Keratinocyte (primary cell): Measurements from ENCODE around the gene PRKCE. TPM values are rescaled to one million over a fixed set of nuclear protein-coding genes. Genes with fewer than 3 reads are reported as not detected.
"Not testable (repeated sequence)": the region's sequence is repeated elsewhere in the genome, so short reads cannot be mapped to it uniquely, and the experiment has no call there.

Experiments
- DNase-seq: peaks from one replicate; pipeline ENCODE4 v3.0.0-alpha.2; 2011; ENCODE audit warnings: low read depth, missing footprints, low spot score
- FAIRE-seq: peaks from 2 replicates; lab custom pipeline; 2011; peaks lifted over from hg19 to GRCh38; lab: Jason Lieb, UNC
- H2AFZ ChIP-seq: 2 replicates; pipeline ENCODE4 v1.6.0; 2012; ENCODE audit warnings: low read length, control low read depth, inconsistent platforms; ENCODE audit not compliant: control insufficient read depth
- H3K27ac ChIP-seq: 2 replicates; pipeline ENCODE4 v1.5.1; 2011; ENCODE audit warnings: low read length; ENCODE audit not compliant: control insufficient read depth, insufficient read depth
- H3K27me3 ChIP-seq: 3 replicates; pipeline ENCODE4 v1.6.0; 2011; ENCODE audit warnings: low read length; ENCODE audit not compliant: control insufficient read depth, insufficient read depth; ENCODE audit errors: extremely low read depth
- H3K36me3 ChIP-seq, 2 experiments: 2 replicates in 1 of 2; 3 replicates in 1 of 2; pipeline ENCODE4 v1.5.1; 2011; ENCODE audit warnings: low read length in 2 of 2, mild to moderate bottlenecking in 1 of 2; ENCODE audit not compliant: control insufficient read depth in 2 of 2, insufficient read depth in 2 of 2; ENCODE audit errors: extremely low read depth in 1 of 2
- H3K4me1 ChIP-seq: 3 replicates; pipeline ENCODE4 v1.5.1; 2011; ENCODE audit warnings: low read length; ENCODE audit not compliant: control insufficient read depth, insufficient read depth; ENCODE audit errors: extremely low read depth
- H3K4me2 ChIP-seq: 3 replicates; pipeline ENCODE4 v1.6.0; 2011; ENCODE audit warnings: low read depth, low read length; ENCODE audit not compliant: control insufficient read depth, insufficient read depth; ENCODE audit errors: extremely low read depth
- H3K4me3 ChIP-seq, 3 experiments: fragments of 200-600 bp in 1 of 3; sonication (generic) in 1 of 3; 2 replicates in 2 of 3; 3 replicates in 1 of 3; pipeline ENCODE4 v1.5.1; 2011 to 2016; ENCODE audit warnings: low read length in 3 of 3, mild to moderate bottlenecking in 3 of 3, control low read depth in 2 of 3, inconsistent platforms in 1 of 3, low read depth in 1 of 3, mixed read lengths in 1 of 3, mixed run types in 1 of 3, moderate library complexity in 1 of 3; ENCODE audit not compliant: control insufficient read depth in 2 of 3, insufficient read depth in 2 of 3; ENCODE audit errors: extremely low read depth in 1 of 3
- H3K79me2 ChIP-seq: 2 replicates; pipeline ENCODE4 v1.6.0; 2012; ENCODE audit warnings: low read length; ENCODE audit not compliant: control insufficient read depth, insufficient read depth
- H3K9ac ChIP-seq: 3 replicates; pipeline ENCODE4 v1.6.0; 2011; ENCODE audit warnings: low read length; ENCODE audit not compliant: control insufficient read depth, insufficient read depth; ENCODE audit errors: extremely low read depth
- H3K9me1 ChIP-seq: 3 replicates; pipeline ENCODE4 v1.6.0; 2011; ENCODE audit warnings: low read length; ENCODE audit not compliant: control insufficient read depth, insufficient read depth; ENCODE audit errors: extremely low read depth
- H3K9me3 ChIP-seq: 2 replicates; pipeline ENCODE4 v1.5.1; 2012; ENCODE audit warnings: low read depth, low read length; ENCODE audit not compliant: control insufficient read depth
- H4K20me1 ChIP-seq: 3 replicates; pipeline ENCODE4 v1.6.0; 2011; ENCODE audit warnings: low read length; ENCODE audit not compliant: control insufficient read depth, insufficient read depth; ENCODE audit errors: extremely low read depth
- CTCF ChIP-seq, 3 experiments: IDR thresholded peaks in 1 of 3; conservative IDR thresholded peaks in 1 of 3; optimal IDR thresholded peaks in 1 of 3; 2 replicates in 2 of 3; 3 replicates in 1 of 3; pipeline versions ENCODE3 to v1.5.1; 2011; ENCODE audit warnings: low read length in 3 of 3, mild to moderate bottlenecking in 3 of 3, moderate library complexity in 2 of 3, control low read depth in 1 of 3, inconsistent platforms in 1 of 3; ENCODE audit not compliant: insufficient read depth in 2 of 3; ENCODE audit errors: extremely low read depth in 1 of 3
- EZH2 ChIP-seq: IDR thresholded peaks from one replicate; pipeline ENCODE4 v1.6.1; 2012; ENCODE audit warnings: inconsistent platforms, mild to moderate bottlenecking, low read length, moderate library complexity
- dilution Hi-C: fragments of 300-500 bp; cut with MboI; formaldehyde crosslinking; loops from one replicate; pipeline ENCODE4 v1.7.0; 2020; ENCODE audit warnings: low sequenced_read_pairs; ENCODE audit not compliant: extremely low pct_ligation_motif_present
- polyA plus RNA-seq, 5 experiments: library from polyadenylated mRNA; depleted of rRNA in 3 of 5; stranded (reverse) in 3 of 5; stranded (forward) in 1 of 5; unstranded in 1 of 5; fragments of >200 nt; gene quantifications; 1 replicate in 1 of 5; 2 replicates in 3 of 5; 3 replicates in 1 of 5; pipeline versions ENCODE4 v1.2.1 to v1.2.3, GENCODE V29; 2011 to 2012; ENCODE audit warnings: missing spikeins in 2 of 5, low read depth in 1 of 5, low replicate concordance in 1 of 5

The PRKCE gene
- polyA plus RNA-seq, 1 donor (not counting 4 experiments of a cell fraction or from before 2014, with no cell fraction given), result 2.0 TPM

DNA sequence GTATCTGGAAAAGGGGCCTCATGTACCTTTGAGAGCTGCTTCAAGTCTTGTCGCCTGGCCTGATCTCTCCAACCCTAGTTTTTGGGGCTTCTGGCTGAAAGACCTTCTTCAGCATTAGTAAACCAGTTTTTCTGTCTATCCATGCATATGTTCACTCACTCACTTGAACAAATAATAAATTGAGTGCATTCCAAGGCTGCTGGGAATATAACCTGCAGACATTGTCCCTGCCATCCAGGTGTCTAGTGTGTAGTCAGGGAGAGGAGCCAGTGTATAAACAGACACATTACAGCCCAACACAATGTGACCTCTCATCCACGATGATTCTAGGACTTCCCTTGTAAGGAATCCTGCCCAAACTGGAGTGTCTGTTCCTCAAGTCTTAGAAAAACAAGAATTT, 262.1 kb downstream of the PRKCE start:
- no peak overlapping the region for H3K4me3 ChIP-seq
- H3K4me2 ChIP-seq, result no peak overlapping the region
- FAIRE-seq (no peak), DNase-seq (no peak)
- TF ChIP-seq EZH2, result no peak
- no peak overlapping the region for H3K9ac ChIP-seq
- dilution Hi-C loops, result no loop called here
- H3K4me1 ChIP-seq, result peaks cover 28% of the 10 kb centered on the region
- no peaks in the 10 kb centered on the region for H4K20me1 ChIP-seq
- H3K36me3 ChIP-seq, result no peaks in the 10 kb centered on the region
- H3K27me3 ChIP-seq, result no peaks in the 10 kb centered on the region
- no peak overlapping the region for H2AFZ ChIP-seq
- H3K9me3 ChIP-seq, result no peaks in the 10 kb centered on the region
- H3K27ac ChIP-seq, result no peak overlapping the region
- H3K79me2 ChIP-seq, result no peaks in the 10 kb centered on the region
- H3K9me1 ChIP-seq, result peaks cover 2% of the 10 kb centered on the region

- no peak for TF ChIP-seq CTCF (optimal IDR thresholded peaks at IDR 0.05 in 1 of 3, IDR thresholded peaks at IDR 0.05 in 1 of 3, conservative IDR thresholded peaks at IDR 0.05 in 1 of 3; ENCODE audit: extremely low read depth in 1 of 3, insufficient read depth in 2 of 3, low read length in 3 of 3)
- TF ChIP-seq EZH2, result no peak
- H3K4me2 ChIP-seq, result no peak overlapping the region
- no peak for DNase-seq
- dilution Hi-C loops, result no loop called here
- H3K79me2 ChIP-seq, result no peaks in the 10 kb centered on the region
- no peaks in the 10 kb centered on the region for H3K9me3 ChIP-seq
- H3K27ac ChIP-seq, result no peak overlapping the region
- H3K9me1 ChIP-seq, result peaks cover 4% of the 10 kb centered on the region
- no peaks in the 10 kb centered on the region for H3K36me3 ChIP-seq
- FAIRE-seq, result no peak
- H2AFZ ChIP-seq, result no peak overlapping the region
- no peaks in the 10 kb centered on the region for H3K27me3 ChIP-seq
- no peak overlapping the region for H3K9ac ChIP-seq
- H4K20me1 ChIP-seq, result no peaks in the 10 kb centered on the region
- H3K4me1 ChIP-seq, result peaks cover 24% of the 10 kb centered on the region
- no peak overlapping the region for H3K4me3 ChIP-seq
These were observed 264.0 kb downstream of the PRKCE start for GRCh38 chr2:45915523-45915922.

DNA sequence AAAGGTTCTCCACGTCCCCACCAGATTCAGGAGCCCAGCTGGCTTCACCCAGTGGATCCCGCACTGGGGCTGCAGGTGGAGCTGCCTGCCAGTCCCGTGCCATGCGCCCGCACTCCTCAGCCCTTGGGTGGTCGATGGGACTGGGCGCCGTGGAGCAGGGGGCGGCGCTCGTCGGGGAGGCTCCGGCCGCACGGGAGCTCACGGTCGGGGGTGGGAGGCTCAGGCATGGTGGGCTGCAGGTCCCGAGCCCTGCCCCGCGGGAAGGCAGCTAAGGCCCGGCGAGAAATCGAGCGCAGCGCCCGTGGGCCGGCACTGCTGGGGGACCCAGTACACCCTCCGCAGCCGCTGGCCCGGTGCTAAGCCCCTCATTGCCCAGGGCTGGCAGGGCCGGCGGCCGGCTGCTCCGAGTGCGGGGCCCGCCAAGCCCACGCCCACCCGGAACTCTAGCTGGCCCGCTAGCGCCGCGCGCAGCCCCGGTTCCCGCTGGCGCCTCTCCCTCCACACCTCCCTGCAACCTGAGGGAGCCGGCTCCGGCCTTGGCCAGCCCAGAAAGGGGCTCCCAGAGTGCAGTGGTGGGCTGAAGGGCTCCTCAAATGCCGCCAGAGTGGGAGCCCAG, 266.2 kb downstream of the PRKCE start:
- H3K9me1 ChIP-seq, H3K79me2 ChIP-seq, H3K4me3 ChIP-seq, H3K27ac ChIP-seq, H3K9ac ChIP-seq, H2AFZ ChIP-seq, H3K27me3 ChIP-seq, H3K36me3 ChIP-seq, H3K9me3 ChIP-seq, dilution Hi-C loops, FAIRE-seq, H4K20me1 ChIP-seq, H3K4me2 ChIP-seq, DNase-seq: not testable (repeated sequence)
- H3K4me1 ChIP-seq, result peaks cover 16% of the 10 kb centered on the region
